ENCODE data around the gene CCDC196. TPM values are rescaled to one million over a fixed set of nuclear protein-coding genes. Genes with fewer than 3 reads are reported as not detected.

CCDC196 gene
- total RNA-seq, 2 donors from 2014 or later, result not detected

DNA sequence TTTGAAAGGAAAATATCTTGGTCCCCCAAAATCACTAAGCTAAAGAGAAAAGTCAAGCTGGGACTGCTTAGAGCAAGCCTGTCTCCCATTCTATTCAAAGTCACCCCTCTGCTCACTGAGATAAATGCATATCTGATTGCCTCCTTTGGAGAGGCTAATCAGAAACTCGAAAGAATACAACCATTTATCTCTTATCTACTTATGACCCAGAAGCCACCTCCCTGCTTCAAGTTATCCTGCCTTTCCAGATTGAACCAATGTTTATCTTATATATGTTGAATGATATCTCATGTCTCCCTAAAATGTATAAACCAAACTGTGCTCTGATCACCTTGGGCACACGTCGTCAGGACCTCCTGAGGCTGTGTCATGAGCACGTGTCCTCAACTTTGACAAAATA lies 14.6 kb upstream of the CCDC196 start:
- TF ChIP-seq, protein P1, sequence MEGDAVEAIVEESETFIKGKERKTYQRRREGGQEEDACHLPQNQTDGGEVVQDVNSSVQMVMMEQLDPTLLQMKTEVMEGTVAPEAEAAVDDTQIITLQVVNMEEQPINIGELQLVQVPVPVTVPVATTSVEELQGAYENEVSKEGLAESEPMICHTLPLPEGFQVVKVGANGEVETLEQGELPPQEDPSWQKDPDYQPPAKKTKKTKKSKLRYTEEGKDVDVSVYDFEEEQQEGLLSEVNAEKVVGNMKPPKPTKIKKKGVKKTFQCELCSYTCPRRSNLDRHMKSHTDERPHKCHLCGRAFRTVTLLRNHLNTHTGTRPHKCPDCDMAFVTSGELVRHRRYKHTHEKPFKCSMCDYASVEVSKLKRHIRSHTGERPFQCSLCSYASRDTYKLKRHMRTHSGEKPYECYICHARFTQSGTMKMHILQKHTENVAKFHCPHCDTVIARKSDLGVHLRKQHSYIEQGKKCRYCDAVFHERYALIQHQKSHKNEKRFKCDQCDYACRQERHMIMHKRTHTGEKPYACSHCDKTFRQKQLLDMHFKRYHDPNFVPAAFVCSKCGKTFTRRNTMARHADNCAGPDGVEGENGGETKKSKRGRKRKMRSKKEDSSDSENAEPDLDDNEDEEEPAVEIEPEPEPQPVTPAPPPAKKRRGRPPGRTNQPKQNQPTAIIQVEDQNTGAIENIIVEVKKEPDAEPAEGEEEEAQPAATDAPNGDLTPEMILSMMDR (IDR thresholded peaks at IDR 0.05), result no peak
- ATAC-seq (ENCODE audit: insufficient number of reproducible peaks, low FRiP score, low read depth) (no peak), DNase-seq (ENCODE audit: low spot score) (no peak)
- H3K27me3 ChIP-seq (replicated peaks; ENCODE audit: insufficient read depth), result no peaks in the 10 kb centered on the region
- H3K36me3 ChIP-seq, result no peaks in the 10 kb centered on the region
- peaks cover 2 to 10% of the 10 kb centered on the region in 2 donors for H3K4me1 ChIP-seq (ENCODE audit: control insufficient read depth in 1 of 2, low read depth in 2 of 2)
- H3K4me3 ChIP-seq, result no peak overlapping the region
- H3K9me3 ChIP-seq, result peaks cover 6% of the 10 kb centered on the region
- no peak overlapping the region for H3K27ac ChIP-seq

DNA sequence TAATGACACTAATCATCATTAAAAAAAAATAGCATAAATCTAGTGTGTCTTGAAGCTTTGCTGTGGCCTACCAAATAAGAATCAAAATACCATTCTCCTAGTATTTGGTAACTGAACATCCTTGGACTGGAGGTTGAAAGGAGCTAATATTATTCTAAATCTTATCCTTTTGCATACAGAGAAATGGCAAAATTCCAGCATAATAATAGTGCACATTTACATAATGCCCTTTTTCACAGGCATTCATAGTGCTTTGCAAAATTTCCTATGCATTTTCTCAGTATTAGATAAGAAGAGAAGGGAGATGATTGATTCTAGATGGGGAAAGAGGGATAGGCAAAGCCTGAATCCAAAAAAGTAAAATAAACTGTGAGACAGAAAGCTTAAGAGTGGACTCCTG lies 13.9 kb upstream of the CCDC196 start:
- H3K36me3 ChIP-seq, result no peaks in the 10 kb centered on the region
- H3K4me1 ChIP-seq (ENCODE audit: control insufficient read depth in 1 of 2, low read depth in 2 of 2), result peaks cover 2 to 12% of the 10 kb centered on the region in 2 donors
- DNase-seq (ENCODE audit: low spot score) (no peak), ATAC-seq (ENCODE audit: insufficient number of reproducible peaks, low FRiP score, low read depth) (no peak)
- no peak overlapping the region for H3K4me3 ChIP-seq
- H3K27me3 ChIP-seq (replicated peaks; ENCODE audit: insufficient read depth), result no peaks in the 10 kb centered on the region
- peaks cover 6% of the 10 kb centered on the region for H3K9me3 ChIP-seq
- H3K27ac ChIP-seq, result no peak overlapping the region
- TF ChIP-seq, protein P1 (IDR thresholded peaks at IDR 0.05), result no peak

DNA sequence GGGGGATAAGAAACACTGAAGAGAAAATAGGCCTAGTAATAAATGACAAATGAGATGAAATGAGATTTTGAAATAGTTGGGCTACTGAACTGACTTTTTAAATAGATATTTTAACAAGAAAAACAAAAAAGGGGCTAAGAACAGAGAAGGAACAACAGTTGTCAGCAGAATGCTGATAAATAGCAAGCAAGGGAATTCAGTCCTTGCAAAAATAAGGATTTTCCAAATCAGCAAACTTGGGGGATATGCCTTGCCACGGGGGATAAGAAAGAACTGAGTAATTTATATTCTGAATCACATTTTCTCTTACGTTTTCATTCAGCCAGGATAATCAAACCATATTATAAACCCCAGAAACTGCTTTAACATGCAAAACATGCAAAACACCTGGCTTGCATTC lies 12.9 kb upstream of the CCDC196 start:
- no peak for DNase-seq (ENCODE audit: low spot score)
- peaks cover 2 to 17% of the 10 kb centered on the region in 2 donors for H3K4me1 ChIP-seq (ENCODE audit: control insufficient read depth in 1 of 2, low read depth in 2 of 2)
- no peak for ATAC-seq (ENCODE audit: insufficient number of reproducible peaks, low FRiP score, low read depth)
- no peak overlapping the region for H3K27ac ChIP-seq
- H3K27me3 ChIP-seq (replicated peaks; ENCODE audit: insufficient read depth), result no peaks in the 10 kb centered on the region
- H3K36me3 ChIP-seq, result no peaks in the 10 kb centered on the region
- TF ChIP-seq, protein P1 (IDR thresholded peaks at IDR 0.05), result no peak
- H3K4me3 ChIP-seq, result no peak overlapping the region
- peaks cover 6% of the 10 kb centered on the region for H3K9me3 ChIP-seq

DNA sequence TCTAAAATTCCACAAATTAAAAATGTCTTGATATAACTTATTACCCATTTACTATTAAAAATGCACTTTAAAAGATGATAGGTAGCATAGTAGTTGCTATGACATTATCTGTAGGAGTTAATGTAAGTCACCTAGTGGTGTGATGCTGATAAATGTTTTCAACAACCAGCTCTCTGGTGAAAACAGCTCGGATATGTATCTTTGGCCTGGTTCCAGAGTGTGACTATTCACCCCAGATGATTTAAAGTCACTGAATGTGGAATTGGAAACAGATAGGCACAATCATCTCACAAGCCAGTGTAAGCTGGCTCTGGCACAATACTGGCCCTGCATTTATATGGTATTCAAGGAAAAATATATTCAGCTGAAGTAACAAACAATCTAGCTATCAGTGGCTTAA lies 9.2 kb upstream of the CCDC196 start:
- no peak for DNase-seq (ENCODE audit: low spot score)
- H3K27me3 ChIP-seq (replicated peaks; ENCODE audit: insufficient read depth), result no peaks in the 10 kb centered on the region
- no peak overlapping the region for H3K27ac ChIP-seq
- peaks cover 0 to 7% of the 10 kb centered on the region in 2 donors for H3K4me1 ChIP-seq (ENCODE audit: control insufficient read depth in 1 of 2, low read depth in 2 of 2)
- TF ChIP-seq, protein P1 (IDR thresholded peaks at IDR 0.05), result no peak
- no peak for ATAC-seq (ENCODE audit: insufficient number of reproducible peaks, low FRiP score, low read depth)
- no peak overlapping the region for H3K4me3 ChIP-seq
- no peaks in the 10 kb centered on the region for H3K36me3 ChIP-seq
- no peaks in the 10 kb centered on the region for H3K9me3 ChIP-seq

DNA sequence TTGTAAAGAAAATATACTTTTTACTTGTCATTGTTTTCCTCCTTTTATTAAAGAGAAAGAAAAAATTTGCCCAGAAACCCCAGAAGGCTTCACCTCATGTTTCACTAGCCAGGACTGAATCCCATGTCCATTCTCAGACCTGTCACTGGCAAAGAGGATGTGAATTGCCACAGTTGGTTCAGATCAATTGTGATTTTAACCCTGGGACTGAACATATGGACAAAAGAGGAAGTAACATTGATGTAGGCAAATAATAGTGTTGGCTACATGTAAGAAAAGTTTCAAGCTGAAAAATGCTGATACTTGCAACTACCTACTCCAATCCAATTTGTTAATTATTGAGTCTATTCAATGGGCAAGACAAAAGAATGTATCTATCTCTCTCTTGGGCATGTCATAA lies 8.6 kb upstream of the CCDC196 start:
- TF ChIP-seq, protein P1 (IDR thresholded peaks at IDR 0.05), result no peak
- Histone ChIP-seq H3K27ac (no peak overlapping the region), H3K4me3 (no peak overlapping the region), H3K9me3 (no peaks in the 10 kb centered on the region), H3K4me1 (ENCODE audit: control insufficient read depth in 1 of 2, low read depth in 2 of 2) (peaks cover 0 to 7% of the 10 kb centered on the region in 2 donors), H3K27me3 (replicated peaks; ENCODE audit: insufficient read depth) (no peaks in the 10 kb centered on the region), H3K36me3 (no peaks in the 10 kb centered on the region)
- DNase-seq (ENCODE audit: low spot score), result no peak
- ATAC-seq (ENCODE audit: insufficient number of reproducible peaks, low FRiP score, low read depth), result no peak

Measured in thoracic aorta (tissue), 2 donors.